Upper lobe of right lung (tissue), 1 donor: ENCODE measurements around the gene MAML1. TPM values are rescaled to one million over a fixed set of nuclear protein-coding genes. Genes with fewer than 3 reads are reported as not detected.

Experiments
- ATAC-seq: fragments of 200-7000 bp; cut with Tn5 transposase; one replicate; pipeline ENCODE4 v1.9.1; 2020; ENCODE audit warnings: mild to moderate bottlenecking, moderate library complexity
- DNase-seq: peaks from one replicate; pipeline ENCODE4 v3.0.0-alpha.2; 2020
- H3K27ac ChIP-seq: fragments of 200-600 bp; one replicate; pipeline ENCODE4 v1.8.0; 2022
- H3K27me3 ChIP-seq: fragments of 200-600 bp; one replicate; pipeline ENCODE4 v1.8.0; 2022; ENCODE audit warnings: mild to moderate bottlenecking
- H3K36me3 ChIP-seq: fragments of 200-600 bp; one replicate; pipeline ENCODE4 v1.8.0; 2022
- H3K4me1 ChIP-seq: fragments of 200-600 bp; one replicate; pipeline ENCODE4 v1.8.0; 2022
- H3K4me3 ChIP-seq: fragments of 200-600 bp; one replicate; pipeline ENCODE4 v1.8.0; 2022; ENCODE audit warnings: mild to moderate bottlenecking
- H3K9me3 ChIP-seq: fragments of 200-600 bp; one replicate; pipeline ENCODE4 v1.8.0; 2022
- CTCF ChIP-seq: fragments of 200-600 bp; IDR thresholded peaks from one replicate; pipeline ENCODE4 v1.8.0; 2022; ENCODE audit warnings: antibody characterized with exemption
- intact Hi-C: fragments of 100-400 bp; cut with DNase I; formaldehyde crosslinking; loops from one replicate; pipeline ENCODE4 v1.11.0; 2022
- microRNA-seq: library from miRNA; unstranded; fragments of <30 nt; microRNA quantifications from one replicate; pipeline ENCODE4 v1.2.0, GENCODE V29; 2020; ENCODE audit warnings: borderline microRNAs expressed
- total RNA-seq: library from RNA; stranded (reverse); fragmentation: NEBNext Ultra II Directional; extraction: Animal tissue kit (Norgen Biotek cat#: 25700); gene quantifications from one replicate; pipeline ENCODE4 v1.2.1, GENCODE V29; 2021
- donor health status: DM: no; HTN: yes; CAD: no; lungs with severe emphysema.

Gene MAML1
- total RNA-seq, 1 donor from 2014 or later, result 24.4 TPM

DNA sequence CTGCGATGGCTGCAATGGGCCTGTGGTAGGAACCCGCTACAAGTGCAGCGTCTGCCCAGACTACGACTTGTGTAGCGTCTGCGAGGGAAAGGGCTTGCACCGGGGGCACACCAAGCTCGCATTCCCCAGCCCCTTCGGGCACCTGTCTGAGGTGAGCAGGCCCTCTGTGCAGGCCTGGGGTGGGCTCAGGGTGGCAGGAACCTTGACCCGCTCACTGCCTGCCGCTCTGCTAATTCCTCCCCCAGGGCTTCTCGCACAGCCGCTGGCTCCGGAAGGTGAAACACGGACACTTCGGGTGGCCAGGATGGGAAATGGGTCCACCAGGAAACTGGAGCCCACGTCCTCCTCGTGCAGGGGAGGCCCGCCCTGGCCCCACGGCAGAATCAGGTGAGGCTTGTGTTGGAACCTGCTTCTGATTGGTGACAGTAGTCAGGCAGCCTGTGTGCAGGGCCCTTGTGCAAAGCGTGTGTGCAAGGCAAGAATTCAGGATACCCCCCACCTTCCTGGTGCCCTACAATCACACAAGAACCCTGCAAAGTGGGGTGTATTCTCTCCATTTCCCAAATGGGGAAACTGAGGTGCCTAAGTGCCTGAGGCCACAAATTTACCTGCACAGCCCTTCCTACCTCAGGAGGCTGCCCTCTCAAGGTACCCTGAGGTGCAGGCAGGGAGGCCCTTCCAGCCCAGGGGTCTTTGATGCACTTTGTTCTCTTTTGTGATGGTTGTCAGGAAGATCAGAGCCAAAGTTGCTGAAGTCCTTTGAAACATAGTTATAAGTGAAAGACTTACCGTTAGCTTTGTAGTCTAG is 91.5 kb downstream of the MAML1 start:
- intact Hi-C loops, result no loop called here
- DNase-seq (no peak), ATAC-seq (no peak)
- Histone ChIP-seq H3K27ac (no peak overlapping the region), H3K27me3 (no peaks in the 10 kb centered on the region), H3K36me3 (peaks cover 74% of the 10 kb centered on the region), H3K4me1 (peaks cover 56% of the 10 kb centered on the region), H3K4me3 (peak overlapping the region; percentile 100), H3K9me3 (no peaks in the 10 kb centered on the region)
- TF ChIP-seq CTCF, result no peak

GRCh38 chr5:179824745-179825112 is 92.1 kb downstream of the MAML1 start:
- ATAC-seq (no peak), DNase-seq (no peak)
- Histone ChIP-seq H3K27me3 (no peaks in the 10 kb centered on the region), H3K9me3 (no peaks in the 10 kb centered on the region), H3K27ac (no peak overlapping the region), H3K36me3 (peaks cover 80% of the 10 kb centered on the region), H3K4me3 (no peak overlapping the region), H3K4me1 (peaks cover 51% of the 10 kb centered on the region)
- TF ChIP-seq CTCF, result no peak
- intact Hi-C loops, result no loop called here

GRCh38 chr5:179825655-179826182 is 93.1 kb downstream of the MAML1 start:
- H3K4me3 ChIP-seq, result no peak overlapping the region
- peaks cover 44% of the 10 kb centered on the region for H3K4me1 ChIP-seq
- peaks cover 90% of the 10 kb centered on the region for H3K36me3 ChIP-seq
- no peak for TF ChIP-seq CTCF
- H3K27me3 ChIP-seq, result no peaks in the 10 kb centered on the region
- intact Hi-C loops, result no loop called here
- no peak for DNase-seq
- no peak overlapping the region for H3K27ac ChIP-seq
- H3K9me3 ChIP-seq, result no peaks in the 10 kb centered on the region
- no peak for ATAC-seq

Small RNA genes within 50 kb of the gene (microRNA-seq; reads per million reads assigned to microRNA genes)
- gene MIR1229, result not detected

Other genes with a start within 250 kb of the MAML1 start
- 56.7 TPM for gene RUFY1, start 182.3 kb upstream of the MAML1 start, total RNA-seq
- 470 TPM for gene HNRNPH1, start 109.2 kb upstream of the MAML1 start, total RNA-seq
- gene CBY3, start 51.8 kb upstream of the MAML1 start, total RNA-seq, result not detected
- 630 TPM for gene CANX, start 33.9 kb upstream of the MAML1 start, total RNA-seq
- 22.6 TPM for gene LTC4S, start 61.2 kb downstream of the MAML1 start, total RNA-seq
- gene MGAT4B, start 74.0 kb downstream of the MAML1 start, total RNA-seq, result 118 TPM
- 501 TPM for gene SQSTM1, start 88.1 kb downstream of the MAML1 start, total RNA-seq
- gene MRNIP, start 126.0 kb downstream of the MAML1 start, total RNA-seq, result 25.4 TPM
- gene TBC1D9B, start 175.1 kb downstream of the MAML1 start, total RNA-seq, result 92.4 TPM